ENCODE results near the gene PACSIN2.
A peak's percentile ranks its signal among the peaks of the same experiment; 100 is the strongest.
"Not testable (repeated sequence)": the region's sequence is repeated elsewhere in the genome, so short reads cannot be mapped to it uniquely, and the experiment has no call there.

Gene PACSIN2

GRCh38 chr22:43009444-43009843 lies 5.5 kb downstream of the PACSIN2 start:
- DNase-seq: no peak

GRCh38 chr22:43008921-43009320 lies 6.0 kb downstream of the PACSIN2 start:
- no peak for DNase-seq

GRCh38 chr22:43008509-43008908 lies 6.4 kb downstream of the PACSIN2 start:
- no peak for DNase-seq

- DNase-seq: peak; percentile 68
Observed at GRCh38 chr22:43007519-43008102, 7.3 kb downstream of the PACSIN2 start.

- no peak for DNase-seq
Observed at GRCh38 chr22:43006753-43007152, 8.2 kb downstream of the PACSIN2 start.

- DNase-seq: no peak
Observed at GRCh38 chr22:43006016-43006505, 8.9 kb downstream of the PACSIN2 start.

- DNase-seq: peak; percentile 50
Observed at GRCh38 chr22:43005106-43005505, 9.8 kb downstream of the PACSIN2 start.

- DNase-seq: no peak
Observed at GRCh38 chr22:43004362-43005035, 10.4 kb downstream of the PACSIN2 start.

- DNase-seq: peak; percentile 76
Observed at GRCh38 chr22:43002202-43002586, 12.8 kb downstream of the PACSIN2 start.

- no peak for DNase-seq
Observed at GRCh38 chr22:43001271-43002201, 13.4 kb downstream of the PACSIN2 start.

- no peak for DNase-seq
Observed at GRCh38 chr22:43000441-43001175, 14.3 kb downstream of the PACSIN2 start.

GRCh38 chr22:42997582-42998090 lies 17.3 kb downstream of the PACSIN2 start:
- no peak for DNase-seq

GRCh38 chr22:42996646-42997365 lies 18.1 kb downstream of the PACSIN2 start:
- no peak for DNase-seq

GRCh38 chr22:42995654-42996053 lies 19.3 kb downstream of the PACSIN2 start:
- not testable (repeated sequence) for DNase-seq

- DNase-seq: peak; percentile 86
Observed at GRCh38 chr22:42994917-42995562, 19.9 kb downstream of the PACSIN2 start.

- DNase-seq: no peak
Observed at GRCh38 chr22:42994276-42994916, 20.6 kb downstream of the PACSIN2 start.

- no peak for DNase-seq
Observed at GRCh38 chr22:42993651-42994275, 21.2 kb downstream of the PACSIN2 start.

GRCh38 chr22:42992886-42993479 lies 22.0 kb downstream of the PACSIN2 start:
- no peak for DNase-seq

- no peak for DNase-seq
Observed at GRCh38 chr22:42992092-42992491, 22.9 kb downstream of the PACSIN2 start.
